HTERT RPE-1 (cell line): ENCODE measurements around the gene FAM110C.
"Not testable (repeated sequence)": the region's sequence is repeated elsewhere in the genome, so short reads cannot be mapped to it uniquely, and the experiment has no call there.

Experiments used
- in situ Hi-C: fragments of 300-500 bp; cut with MboI; formaldehyde crosslinking; loops from 4 replicates; pipeline ENCODE4 v1.14.3; 2020; ENCODE audit warnings: low sequenced_read_pairs

Gene FAM110C

GRCh38 chr2:46471-47345, at the start of gene FAM110C:
FAM110C (minus strand) TSS chr2:46505; CDS start chr2:46385, 120 bp downstream.
- in situ Hi-C loops, result no loop called here

GRCh38 chr2:92326-92725, 46.0 kb upstream of the FAM110C start:
- in situ Hi-C loops, result no loop called here

GRCh38 chr2:90645-91312, 44.5 kb upstream of the FAM110C start:
- in situ Hi-C loops, result no loop called here

GRCh38 chr2:85761-86160, 39.5 kb upstream of the FAM110C start:
- in situ Hi-C loops, result no loop called here

GRCh38 chr2:84121-84520, 37.8 kb upstream of the FAM110C start:
- in situ Hi-C loops, result no loop called here

- in situ Hi-C loops, result no loop called here
These were observed 34.8 kb upstream of the FAM110C start for GRCh38 chr2:80971-81736.

- in situ Hi-C loops, result no loop called here
These were observed 34.1 kb upstream of the FAM110C start for GRCh38 chr2:80378-80777.

GRCh38 chr2:71309-72035, 25.2 kb upstream of the FAM110C start:
- in situ Hi-C loops, result no loop called here

GRCh38 chr2:69366-70344, 23.4 kb upstream of the FAM110C start:
- in situ Hi-C loops, result no loop called here

- in situ Hi-C loops, result not testable (repeated sequence)
These were observed 22.3 kb upstream of the FAM110C start for GRCh38 chr2:68637-69036.

GRCh38 chr2:66853-67252, 20.5 kb upstream of the FAM110C start:
- in situ Hi-C loops, result no loop called here

GRCh38 chr2:65121-65520, 18.8 kb upstream of the FAM110C start:
- in situ Hi-C loops, result no loop called here

- in situ Hi-C loops, result no loop called here
These were observed 9.5 kb upstream of the FAM110C start for GRCh38 chr2:55587-56448.

GRCh38 chr2:51613-52012, 5.3 kb upstream of the FAM110C start:
- in situ Hi-C loops, result no loop called here

GRCh38 chr2:47737-48136, 1.4 kb upstream of the FAM110C start:
- in situ Hi-C loops, result no loop called here

GRCh38 chr2:47346-47725, 1.0 kb upstream of the FAM110C start:
- in situ Hi-C loops, result no loop called here

GRCh38 chr2:46131-46470, 204 bp downstream of the FAM110C start:
- in situ Hi-C loops, result no loop called here

GRCh38 chr2:45342-46130, 769 bp downstream of the FAM110C start:
- in situ Hi-C loops, result no loop called here
